ENCODE measurements around the gene SLC17A9.

Gene SLC17A9

DNA sequence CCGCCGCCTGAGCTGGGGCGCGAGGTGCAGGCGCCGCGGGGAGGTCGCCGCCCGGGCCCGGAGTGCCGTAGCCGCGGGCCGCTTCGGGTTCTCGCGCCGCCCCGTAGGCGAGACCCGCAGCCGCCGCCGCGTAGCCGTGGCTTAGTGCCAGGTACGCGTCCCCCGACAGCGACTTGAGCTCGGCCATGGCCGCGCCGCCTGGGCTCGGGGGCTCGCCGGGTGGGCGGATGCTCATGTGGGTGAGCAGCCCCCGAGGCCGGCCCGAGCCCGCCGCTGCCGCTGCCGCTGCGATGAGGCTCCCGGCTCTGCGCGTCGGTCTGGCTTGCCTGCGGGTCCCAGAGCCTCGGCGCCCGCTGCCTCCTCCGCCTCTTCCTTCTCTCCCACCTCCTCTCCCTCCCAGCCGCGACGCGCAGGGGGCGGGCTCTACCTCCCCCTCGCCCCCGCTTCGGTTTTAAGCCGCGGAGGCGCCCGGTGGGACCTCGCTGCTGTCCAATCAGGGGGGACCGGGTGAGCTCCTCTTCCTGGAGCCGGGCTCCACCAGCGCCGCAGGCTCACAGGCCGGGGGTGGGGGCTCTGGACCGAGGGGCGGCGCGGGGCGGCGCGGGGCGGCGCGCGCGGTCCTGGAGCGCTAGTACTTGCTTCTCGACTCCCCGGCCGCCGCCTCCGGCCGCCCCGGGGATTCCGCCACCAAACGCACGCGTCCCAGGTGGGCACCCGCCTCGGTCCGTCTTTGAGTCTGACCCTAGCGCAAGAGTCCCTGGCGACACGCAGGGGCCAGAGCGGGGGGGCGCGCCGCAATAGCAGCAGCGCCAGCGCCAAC, 54.2 kb downstream of the SLC17A9 start, which contains the start of gene BHLHE23:
Gene BHLHE23 (minus strand): TSS at position 425 of the 820 bp plus-strand sequence. CDS start 190 bp downstream, at position 235.
- peak; percentile 71 for DNase-seq

GRCh38 chr20:63007360-63007645, 54.8 kb downstream of the SLC17A9 start:
- no peak for DNase-seq

DNA sequence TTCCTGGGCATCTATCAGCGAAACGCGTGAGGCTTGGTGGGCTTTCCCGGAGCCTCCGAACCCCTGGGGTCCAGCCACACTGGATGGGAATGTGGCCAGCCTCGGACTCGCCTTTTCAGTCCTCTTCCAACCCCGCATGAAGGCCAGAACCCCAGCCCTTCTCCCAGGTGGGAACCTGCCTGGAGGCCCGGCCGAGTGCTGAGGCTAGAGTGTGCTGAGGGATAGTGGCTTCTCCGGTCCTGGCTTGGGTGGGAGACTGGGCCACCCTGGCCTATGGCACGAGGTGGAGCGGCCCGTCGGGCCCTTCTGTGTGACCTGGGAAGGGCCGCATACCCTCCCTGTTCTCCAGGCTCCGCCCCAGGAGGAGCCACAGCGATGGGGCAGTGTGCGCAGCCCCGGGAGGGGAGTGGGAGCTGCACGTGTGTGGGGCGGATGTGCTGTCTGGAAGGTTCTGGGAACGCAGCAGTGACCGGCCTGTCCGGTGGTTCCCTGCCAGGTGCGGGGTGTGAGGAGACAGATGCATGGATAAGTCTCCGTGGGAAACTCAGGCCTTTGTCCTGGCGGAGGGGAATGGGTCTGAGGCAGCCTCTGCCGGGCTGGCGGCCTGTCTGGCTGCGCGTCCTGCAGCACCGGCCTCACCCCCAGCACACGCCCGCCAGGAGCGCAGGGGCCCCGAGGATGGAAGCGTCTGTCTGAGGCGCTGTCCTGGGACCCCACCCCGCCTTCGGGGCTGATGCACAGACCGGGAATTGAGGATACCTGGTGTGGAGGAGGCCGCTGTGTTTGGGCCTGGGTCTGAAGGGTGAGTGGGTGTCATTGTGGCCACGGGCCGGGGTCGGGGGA, 55.4 kb downstream of the SLC17A9 start:
- no peak for DNase-seq

- no peak for DNase-seq
Measured at GRCh38 chr20:63008541-63009044, 56.1 kb downstream of the SLC17A9 start.

GRCh38 chr20:63009045-63009961, 56.8 kb downstream of the SLC17A9 start:
- DNase-seq: peak; percentile 68

DNA sequence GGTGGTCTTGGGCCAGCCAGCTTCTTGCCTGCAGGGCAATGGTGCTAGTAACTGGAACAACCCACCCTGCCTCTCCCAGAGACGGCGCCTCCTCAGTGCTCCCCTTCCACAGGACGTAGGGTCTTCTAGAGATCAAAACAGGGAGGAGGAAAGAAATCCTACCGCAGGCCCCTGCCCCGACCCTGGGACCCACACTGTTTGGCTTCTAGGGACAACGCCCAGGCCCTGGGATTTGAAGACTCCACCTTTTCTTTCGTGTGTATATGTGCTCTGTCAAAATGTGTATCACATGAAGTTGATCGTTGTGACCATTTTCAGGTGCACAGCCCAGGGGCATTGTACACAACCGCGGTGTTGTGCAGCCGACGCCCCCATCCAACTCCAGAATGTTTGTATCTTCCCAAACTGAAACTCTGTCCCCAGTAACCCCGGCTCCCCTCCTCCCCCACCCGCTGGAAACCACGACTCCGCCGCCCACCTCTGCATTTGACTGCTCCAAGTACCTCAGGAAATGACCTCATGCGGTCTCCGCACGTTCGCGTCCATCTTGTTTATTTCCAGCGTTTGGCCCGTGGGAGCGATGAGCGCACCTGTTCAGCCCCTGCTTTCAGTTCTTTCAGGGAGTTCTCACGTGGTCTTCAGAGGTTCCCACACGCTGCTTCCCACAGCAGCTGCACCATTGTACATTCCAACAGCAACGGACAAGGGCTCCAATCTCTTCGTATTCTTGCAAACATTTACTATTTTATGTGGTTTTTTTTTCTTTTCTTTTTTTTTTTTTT, 57.7 kb downstream of the SLC17A9 start:
- no peak for DNase-seq

DNA sequence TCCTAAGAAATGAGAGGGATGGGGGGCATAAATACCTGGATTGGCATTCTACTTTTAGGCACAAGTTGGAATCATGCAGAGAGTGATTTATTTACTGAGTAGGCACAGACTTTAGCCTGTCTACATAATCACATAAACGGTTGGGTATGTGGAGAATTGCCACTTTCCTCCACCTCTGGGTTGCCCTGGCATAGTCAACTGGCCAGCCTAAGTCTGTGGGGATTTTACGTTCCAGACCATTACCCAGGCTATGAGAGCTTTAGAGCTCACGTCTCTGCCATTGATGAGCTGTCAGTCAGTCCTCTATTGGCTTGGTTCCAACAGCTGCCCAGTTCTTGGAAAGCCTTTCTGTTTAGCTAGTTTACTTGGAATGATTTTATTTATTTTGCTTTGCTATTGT, 59.3 kb downstream of the SLC17A9 start:
- no peak for DNase-seq

DNA sequence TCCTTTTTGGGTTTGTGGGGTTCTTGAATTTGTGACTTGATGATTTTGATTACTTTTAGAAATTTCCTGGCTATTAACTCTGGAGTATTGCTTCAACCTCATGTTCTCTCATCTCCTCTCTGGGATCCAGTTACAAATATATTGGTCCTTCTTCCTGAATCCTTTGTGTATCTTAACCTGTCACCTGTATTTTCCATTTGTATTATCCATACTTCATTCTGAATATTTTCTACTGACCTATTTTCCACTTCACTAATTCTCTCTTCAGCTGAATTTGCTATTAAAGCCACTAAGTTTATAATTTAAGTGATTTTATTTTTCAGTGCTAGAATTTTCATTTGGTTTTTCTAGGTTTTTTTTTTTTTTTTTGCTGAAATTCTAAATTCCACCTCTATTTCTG, 60.7 kb downstream of the SLC17A9 start:
- no peak for DNase-seq

GRCh38 chr20:63014287-63014686, 61.8 kb downstream of the SLC17A9 start:
- no peak for DNase-seq

DNA sequence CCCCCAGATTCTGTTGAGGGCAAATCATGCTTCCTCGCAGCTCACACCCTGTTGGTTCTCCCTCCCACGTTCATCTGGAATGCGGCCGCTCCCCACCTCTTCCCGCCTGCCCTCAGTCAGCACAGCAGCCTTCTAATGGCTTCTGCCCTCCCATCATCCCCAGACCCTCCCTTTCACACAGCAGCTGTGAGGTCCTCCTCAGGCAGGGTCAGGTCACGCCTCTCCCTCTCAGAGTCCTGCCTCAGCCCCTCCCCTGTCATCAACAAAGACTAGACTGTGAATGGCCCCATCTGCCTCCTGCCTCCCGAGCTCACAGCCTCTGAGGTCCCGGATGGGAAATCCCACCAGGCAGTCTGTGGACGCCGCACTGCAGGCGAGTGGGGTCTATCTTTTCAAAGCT, 62.2 kb downstream of the SLC17A9 start:
- peak; percentile 57 for DNase-seq

DNA sequence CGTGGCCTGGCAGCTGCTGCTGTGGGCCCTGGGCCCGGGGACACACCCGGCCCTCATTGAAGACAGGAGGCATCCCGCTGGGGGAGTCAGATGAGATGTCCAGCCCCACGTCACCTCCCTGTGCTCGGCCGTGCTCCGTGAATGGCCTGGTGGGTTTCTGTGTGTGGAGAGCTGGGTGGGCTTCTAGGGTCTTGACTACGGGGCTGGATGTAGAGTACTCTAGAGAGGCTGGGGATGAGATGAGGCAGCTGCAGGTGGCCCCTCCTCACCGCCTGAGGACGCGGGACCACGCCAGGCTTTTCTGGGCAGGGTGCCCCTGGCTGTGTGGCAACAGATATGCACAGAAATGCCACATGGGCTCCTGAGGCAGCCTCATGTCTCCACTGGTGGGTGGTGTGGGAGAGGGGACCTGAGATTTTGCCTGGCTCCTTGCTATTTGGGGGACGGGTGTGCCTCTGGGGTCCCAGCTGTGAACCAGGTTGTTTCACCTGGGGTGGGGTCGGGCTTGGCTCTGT, 62.7 kb downstream of the SLC17A9 start:
- DNase-seq: no peak

DNA sequence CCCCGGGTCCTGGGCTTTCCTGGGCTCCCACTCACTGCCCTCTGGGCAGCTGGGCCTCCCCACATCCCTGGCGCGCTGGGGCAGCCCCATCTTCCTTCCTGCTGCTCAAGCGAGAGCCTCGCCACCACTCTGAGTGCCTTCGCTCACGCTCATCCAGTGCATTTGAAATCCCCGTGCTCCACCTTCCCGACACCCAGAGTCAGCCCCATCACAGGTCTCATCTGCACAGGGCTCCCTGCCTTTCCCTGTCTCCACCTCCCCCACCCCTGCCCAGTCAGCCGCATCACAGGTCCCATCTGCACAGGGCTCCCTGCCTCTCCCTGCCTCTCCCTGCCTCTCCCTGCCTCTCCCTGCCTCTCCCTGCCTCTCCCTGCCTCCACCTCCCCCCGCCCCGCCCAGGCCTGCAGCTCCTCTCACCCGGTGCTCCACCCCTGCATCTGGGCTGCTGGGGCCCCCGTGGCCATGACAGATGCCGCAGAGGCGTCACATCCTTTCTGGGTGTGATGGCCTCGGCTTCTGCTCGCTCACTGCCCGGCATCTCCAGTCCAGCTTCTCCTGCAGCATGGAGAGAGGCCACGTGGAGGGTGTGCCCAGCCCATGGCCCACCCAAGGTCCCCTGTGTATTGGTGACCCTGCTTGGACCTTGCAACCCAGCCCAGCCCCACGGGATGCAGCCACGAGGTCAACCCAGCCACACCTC, 63.3 kb downstream of the SLC17A9 start:
- no peak for DNase-seq

- no peak for DNase-seq
Measured at GRCh38 chr20:63016514-63017075, 64.1 kb downstream of the SLC17A9 start.

GRCh38 chr20:63017076-63017825, 64.7 kb downstream of the SLC17A9 start:
- no peak for DNase-seq

GRCh38 chr20:63017826-63018411, 65.4 kb downstream of the SLC17A9 start:
- no peak for DNase-seq

Data from NCI-H2171 treated with DMSO at 0.1 percent for 48 hours (cell line).